Caco-2 (cell line): Measurements from ENCODE around the gene MED8. TPM values are rescaled to one million over a fixed set of nuclear protein-coding genes. Genes with fewer than 3 reads are reported as not detected.

Experiments used
- BruUV-seq: library from RNA; stranded (reverse); fragments of 400-500 nt; replicated peaks from 2 replicates; lab custom pipeline; 2021; lab: Mats Ljungman, UMichigan
- CTCF ChIA-PET: fragments of 300-600 bp; sonication (Branson Sonifier 250); formaldehyde crosslinking; loops from one replicate; lab custom pipeline; 2022; ENCODE audit warnings: antibody characterized with exemption; lab: Charles Lee
- POLR2A ChIA-PET: fragments of 300-600 bp; sonication (Branson Sonifier 250); formaldehyde crosslinking; loops from one replicate; lab custom pipeline; 2022; ENCODE audit warnings: antibody characterized with exemption; lab: Charles Lee
- DNase-seq, 2 experiments: peaks; one replicate each; pipeline versions ENCODE4 v3.0.0 to v3.0.0-alpha.2; 2020 to 2022
- H3K27me3 ChIP-seq: replicated peaks from 2 replicates; pipeline ENCODE4 v1.6.0; 2011; ENCODE audit warnings: low read length; ENCODE audit not compliant: control insufficient read depth, insufficient read depth
- H3K36me3 ChIP-seq: 2 replicates; pipeline ENCODE4 v1.5.1; 2011; ENCODE audit warnings: low read length; ENCODE audit not compliant: control insufficient read depth, insufficient read depth
- H3K4me1 ChIP-seq: fragments of 250-450 bp; sonication (Bioruptor Pico); 2 replicates; pipeline ENCODE4 v1.5.1; 2020; ENCODE audit warnings: mild to moderate bottlenecking
- H3K4me3 ChIP-seq: 2 replicates; pipeline ENCODE4 v1.5.1; 2011; ENCODE audit warnings: low read depth, mild to moderate bottlenecking, control low read depth, low read length
- H3K9me3 ChIP-seq: fragments of 250-450 bp; sonication (Bioruptor Pico); 2 replicates; pipeline ENCODE4 v1.5.1; 2020; ENCODE audit warnings: mild to moderate bottlenecking, moderate library complexity
- H3K27ac Mint-ChIP-seq: one replicate; pipeline ENCODE4 v1.8.0; 2022; ENCODE audit warnings: mixed read lengths; ENCODE audit not compliant: unreplicated experiment
- H3K27me3 Mint-ChIP-seq: one replicate; pipeline ENCODE4 v1.8.0; 2022; ENCODE audit warnings: mixed read lengths; ENCODE audit not compliant: insufficient read depth, unreplicated experiment
- H3K36me3 Mint-ChIP-seq: one replicate; pipeline ENCODE4 v1.8.0; 2022; ENCODE audit warnings: mild to moderate bottlenecking, mixed read lengths; ENCODE audit not compliant: insufficient read depth, unreplicated experiment
- H3K4me1 Mint-ChIP-seq: one replicate; pipeline ENCODE4 v1.8.0; 2022; ENCODE audit warnings: low read depth, mixed read lengths; ENCODE audit not compliant: unreplicated experiment
- H3K4me3 Mint-ChIP-seq: one replicate; pipeline ENCODE4 v1.8.0; 2022; ENCODE audit warnings: mild to moderate bottlenecking, moderate library complexity, mixed read lengths; ENCODE audit not compliant: unreplicated experiment
- H3K9me3 Mint-ChIP-seq: one replicate; pipeline ENCODE4 v1.8.0; 2022; ENCODE audit warnings: mixed read lengths; ENCODE audit not compliant: unreplicated experiment
- CTCF ChIP-seq, 2 experiments: fragments of 200-600 bp in 1 of 2; IDR thresholded peaks; 1 replicate in 1 of 2; 2 replicates in 1 of 2; pipeline versions ENCODE4 v1.5.1 to v1.8.0; 2011 to 2022; ENCODE audit warnings: antibody characterized with exemption in 1 of 2, control low read depth in 1 of 2, inconsistent platforms in 1 of 2, low read depth in 1 of 2, low read length in 1 of 2, mild to moderate bottlenecking in 1 of 2, moderate library complexity in 1 of 2; ENCODE audit not compliant: insufficient read depth in 1 of 2, severe bottlenecking in 1 of 2, unreplicated experiment in 1 of 2
- intact Hi-C: fragments of 100-400 bp; cut with micrococcal nuclease; formaldehyde crosslinking; loops from one replicate; pipeline ENCODE4 v1.10.0; 2022; ENCODE audit not compliant: unreplicated experiment
- total RNA-seq: library from RNA; stranded (reverse); gene quantifications from 2 replicates; pipeline ENCODE4 v1.2.3, GENCODE V29; 2022

The MED8 gene
- total RNA-seq, 1 experiment from 2014 or later, result 35.8 TPM

- H3K4me3 ChIP-seq, result no peak overlapping the region
- no peaks in the 10 kb centered on the region for H3K36me3 ChIP-seq
- TF ChIP-seq CTCF (IDR thresholded peaks at IDR 0.05; ENCODE audit: insufficient read depth in 1 of 2, low read depth in 1 of 2, low read length in 1 of 2, severe bottlenecking in 1 of 2, unreplicated experiment in 1 of 2), result no peak
- H3K4me1 ChIP-seq, result no peaks in the 10 kb centered on the region
- H3K27me3 ChIP-seq, result no peaks in the 10 kb centered on the region
- Mint-ChIP-seq H3K36me3 (peaks cover 12% of the 10 kb centered on the region), H3K27me3 (no peaks in the 10 kb centered on the region), H3K4me3 (no peak overlapping the region), H3K4me1 (peaks cover 8% of the 10 kb centered on the region), H3K27ac (no peak overlapping the region), H3K9me3 (no peaks in the 10 kb centered on the region)
- H3K9me3 ChIP-seq, result no peaks in the 10 kb centered on the region
- intact Hi-C loops, result no loop called here
- ChIA-PET POLR2A (no interaction called here), CTCF (no interaction called here)
- no TSS peak for BruUV-seq
- DNase-seq, result no peak
Measured at GRCh38 chr1:43354471-43354870, 35.1 kb downstream of the MED8 start.

- Histone ChIP-seq H3K27me3 (no peaks in the 10 kb centered on the region), H3K4me1 (no peaks in the 10 kb centered on the region; the same call in 1 of the 2 replicates), H3K9me3 (no peaks in the 10 kb centered on the region), H3K4me3 (no peak overlapping the region), H3K36me3 (no peaks in the 10 kb centered on the region)
- peaks cover 14% of the 10 kb centered on the region for H3K4me1 Mint-ChIP-seq
- no peak overlapping the region for H3K4me3 Mint-ChIP-seq
- no peak for DNase-seq
- H3K36me3 Mint-ChIP-seq, result peaks cover 14% of the 10 kb centered on the region
- TF ChIP-seq CTCF (IDR thresholded peaks at IDR 0.05; ENCODE audit: insufficient read depth in 1 of 2, low read depth in 1 of 2, low read length in 1 of 2, severe bottlenecking in 1 of 2, unreplicated experiment in 1 of 2), result no peak
- no peaks in the 10 kb centered on the region for H3K9me3 Mint-ChIP-seq
- no peak overlapping the region for H3K27ac Mint-ChIP-seq
- intact Hi-C loops, result no loop called here
- ChIA-PET CTCF (no interaction called here), POLR2A (no interaction called here)
- no TSS peak for BruUV-seq
- no peaks in the 10 kb centered on the region for H3K27me3 Mint-ChIP-seq
Measured at GRCh38 chr1:43352881-43353280, 36.7 kb downstream of the MED8 start.

- Mint-ChIP-seq H3K9me3 (no peaks in the 10 kb centered on the region), H3K36me3 (peaks cover 14% of the 10 kb centered on the region), H3K27me3 (no peaks in the 10 kb centered on the region), H3K4me3 (no peak overlapping the region), H3K4me1 (peaks cover 19% of the 10 kb centered on the region), H3K27ac (no peak overlapping the region)
- CTCF ChIA-PET, result no interaction called here
- DNase-seq, result no peak
- no peaks in the 10 kb centered on the region for H3K9me3 ChIP-seq
- H3K4me3 ChIP-seq, result no peak overlapping the region
- no peaks in the 10 kb centered on the region for H3K27me3 ChIP-seq
- H3K36me3 ChIP-seq, result no peaks in the 10 kb centered on the region
- intact Hi-C loops, result no loop called here
- TF ChIP-seq CTCF (IDR thresholded peaks at IDR 0.05; ENCODE audit: insufficient read depth in 1 of 2, low read depth in 1 of 2, low read length in 1 of 2, severe bottlenecking in 1 of 2, unreplicated experiment in 1 of 2), result no peak
- H3K4me1 ChIP-seq, result no peaks in the 10 kb centered on the region; the same call in 1 of the 2 replicates
- BruUV-seq, result no TSS peak
- POLR2A ChIA-PET, result no interaction called here
Measured at GRCh38 chr1:43352351-43352705, 37.3 kb downstream of the MED8 start.
